ENCODE measurements around the gene TPP2.

The TPP2 gene

DNA sequence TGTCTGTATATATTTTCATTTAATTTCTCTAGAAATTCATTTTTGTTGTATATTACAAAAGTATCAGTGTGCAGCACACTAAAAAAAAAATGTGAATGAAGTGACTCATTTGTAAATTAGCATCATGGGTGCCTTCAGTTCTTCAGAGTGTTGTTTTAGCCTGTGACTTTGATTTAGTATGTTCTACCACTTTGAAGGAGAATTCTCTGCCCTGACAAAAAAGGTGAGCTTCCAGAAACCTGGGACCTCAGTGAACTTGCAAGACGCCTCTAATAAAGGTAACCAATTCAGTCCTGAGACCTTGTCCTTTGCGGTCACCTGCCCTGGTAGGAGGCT lies 95.7 kb downstream of the TPP2 start:
- TF ChIP-seq, protein P1, sequence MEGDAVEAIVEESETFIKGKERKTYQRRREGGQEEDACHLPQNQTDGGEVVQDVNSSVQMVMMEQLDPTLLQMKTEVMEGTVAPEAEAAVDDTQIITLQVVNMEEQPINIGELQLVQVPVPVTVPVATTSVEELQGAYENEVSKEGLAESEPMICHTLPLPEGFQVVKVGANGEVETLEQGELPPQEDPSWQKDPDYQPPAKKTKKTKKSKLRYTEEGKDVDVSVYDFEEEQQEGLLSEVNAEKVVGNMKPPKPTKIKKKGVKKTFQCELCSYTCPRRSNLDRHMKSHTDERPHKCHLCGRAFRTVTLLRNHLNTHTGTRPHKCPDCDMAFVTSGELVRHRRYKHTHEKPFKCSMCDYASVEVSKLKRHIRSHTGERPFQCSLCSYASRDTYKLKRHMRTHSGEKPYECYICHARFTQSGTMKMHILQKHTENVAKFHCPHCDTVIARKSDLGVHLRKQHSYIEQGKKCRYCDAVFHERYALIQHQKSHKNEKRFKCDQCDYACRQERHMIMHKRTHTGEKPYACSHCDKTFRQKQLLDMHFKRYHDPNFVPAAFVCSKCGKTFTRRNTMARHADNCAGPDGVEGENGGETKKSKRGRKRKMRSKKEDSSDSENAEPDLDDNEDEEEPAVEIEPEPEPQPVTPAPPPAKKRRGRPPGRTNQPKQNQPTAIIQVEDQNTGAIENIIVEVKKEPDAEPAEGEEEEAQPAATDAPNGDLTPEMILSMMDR (IDR thresholded peaks at IDR 0.05): no peak
- no peak overlapping the region for H3K27ac ChIP-seq
- no peaks in the 10 kb centered on the region for H3K36me3 ChIP-seq
- no peaks in the 10 kb centered on the region for H3K4me1 ChIP-seq (ENCODE audit: control insufficient read depth in 1 of 2, insufficient read depth in 1 of 2, low read depth in 1 of 2, low read length in 1 of 2)
- H3K4me3 ChIP-seq (ENCODE audit: low read depth in 1 of 2, low read length in 1 of 2): no peak overlapping the region
- no peaks in the 10 kb centered on the region for H3K9me3 ChIP-seq
- H3K27me3 ChIP-seq: peaks cover 46% of the 10 kb centered on the region

DNA sequence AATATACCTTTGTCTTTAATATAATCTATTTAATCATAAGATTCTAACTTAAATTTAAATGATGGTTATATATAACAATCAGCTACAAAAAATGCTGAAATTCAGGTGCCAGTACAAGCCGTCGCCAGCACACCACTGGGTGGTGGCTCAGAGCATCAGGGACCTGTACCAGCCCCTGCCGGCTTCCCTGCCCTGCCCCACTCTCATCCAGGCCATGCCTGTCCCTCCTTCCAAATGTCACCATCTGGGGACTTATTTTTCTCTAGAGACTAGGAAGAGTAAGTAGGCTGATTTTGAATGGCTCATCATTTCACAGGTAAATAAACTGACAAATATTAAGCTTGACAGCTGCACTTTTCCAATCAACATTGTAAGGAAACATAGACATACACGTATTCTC lies 96.5 kb downstream of the TPP2 start:
- Histone ChIP-seq H3K27me3 (peaks cover 42% of the 10 kb centered on the region), H3K9me3 (no peaks in the 10 kb centered on the region), H3K4me1 (ENCODE audit: control insufficient read depth in 1 of 2, insufficient read depth in 1 of 2, low read depth in 1 of 2, low read length in 1 of 2) (no peaks in the 10 kb centered on the region), H3K4me3 (ENCODE audit: low read depth in 1 of 2, low read length in 1 of 2) (no peak overlapping the region), H3K36me3 (no peaks in the 10 kb centered on the region), H3K27ac (no peak overlapping the region)
- TF ChIP-seq, protein P1 (IDR thresholded peaks at IDR 0.05): no peak

DNA sequence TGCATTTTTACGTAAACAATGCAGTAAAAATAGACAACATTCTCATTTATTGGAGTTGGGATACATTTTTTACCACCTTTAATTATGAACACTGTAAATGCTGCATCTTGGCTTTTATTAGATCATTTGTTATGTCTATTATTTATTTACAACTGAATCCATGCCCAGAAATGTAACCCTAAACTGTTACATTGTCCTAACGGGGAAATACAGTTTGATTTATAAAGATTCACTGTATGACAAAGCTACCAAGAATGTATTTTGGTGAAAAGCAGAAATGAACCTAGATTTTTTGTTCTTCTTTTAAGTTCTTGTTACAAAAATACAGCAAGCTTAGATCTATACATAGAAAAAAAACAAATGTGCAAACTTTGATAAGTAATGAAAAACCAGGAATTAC lies 97.0 kb downstream of the TPP2 start:
- Histone ChIP-seq H3K4me3 (ENCODE audit: low read depth in 1 of 2, low read length in 1 of 2) (no peak overlapping the region), H3K36me3 (no peaks in the 10 kb centered on the region), H3K4me1 (ENCODE audit: control insufficient read depth in 1 of 2, insufficient read depth in 1 of 2, low read depth in 1 of 2, low read length in 1 of 2) (no peaks in the 10 kb centered on the region), H3K27me3 (peaks cover 37% of the 10 kb centered on the region), H3K9me3 (no peaks in the 10 kb centered on the region), H3K27ac (no peak overlapping the region)
- TF ChIP-seq, protein P1 (IDR thresholded peaks at IDR 0.05): no peak

DNA sequence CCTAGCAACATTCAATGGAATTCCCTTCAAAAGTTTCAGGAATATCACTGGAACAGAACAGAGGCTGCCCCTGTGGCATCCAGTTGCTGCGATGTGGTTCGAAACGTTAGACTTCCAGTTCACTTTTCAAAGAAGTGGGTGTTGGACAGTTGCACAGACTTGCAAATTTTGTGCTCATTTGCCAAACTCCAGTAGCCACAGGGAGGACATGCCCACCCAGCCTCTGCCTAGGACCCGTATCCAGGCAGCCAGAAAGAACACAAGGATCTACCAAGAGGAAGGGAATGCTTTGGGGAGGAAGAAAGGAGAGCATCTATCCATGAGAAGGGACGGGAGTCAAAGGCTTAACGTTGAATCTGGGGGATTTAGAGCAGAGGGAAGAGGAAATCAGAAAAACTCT lies 98.2 kb downstream of the TPP2 start, which contains the start of gene METTL21C:
Gene METTL21C (minus strand): TSS at position 108 of the 400 bp plus-strand sequence. CDS start 546 bp downstream, outside the sequence.
- Histone ChIP-seq H3K36me3 (no peaks in the 10 kb centered on the region), H3K27ac (no peak within 1 kb of the TSS), H3K4me3 (ENCODE audit: low read depth in 1 of 2, low read length in 1 of 2) (no peak within 1 kb of the TSS), H3K4me1 (ENCODE audit: control insufficient read depth in 1 of 2, insufficient read depth in 1 of 2, low read depth in 1 of 2, low read length in 1 of 2) (no peaks in the 10 kb centered on the region), H3K9me3 (no peaks in the 10 kb centered on the region), H3K27me3 (peaks cover 26% of the 10 kb centered on the region)
- TF ChIP-seq, protein P1 (IDR thresholded peaks at IDR 0.05): no peak

DNA sequence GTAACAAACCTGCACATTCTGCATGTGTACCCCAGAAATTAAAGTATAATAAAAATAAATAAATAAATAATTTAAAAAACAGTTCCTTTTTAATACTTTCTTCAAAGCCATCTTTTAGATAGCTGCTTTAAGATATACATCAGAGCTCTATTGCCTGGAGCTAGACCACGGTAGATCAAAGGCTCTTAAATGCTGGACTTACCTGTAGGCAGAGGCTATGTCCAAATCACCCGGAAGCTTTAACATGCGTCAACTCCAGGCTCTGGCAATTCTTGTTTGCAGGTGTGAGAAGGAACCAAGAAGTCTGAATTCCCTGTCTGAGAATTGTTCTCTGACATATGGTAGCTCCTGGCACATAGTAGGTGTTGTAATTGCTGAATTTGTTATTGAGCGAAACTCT lies 99.7 kb downstream of the TPP2 start:
- Histone ChIP-seq H3K4me1 (ENCODE audit: control insufficient read depth in 1 of 2, insufficient read depth in 1 of 2, low read depth in 1 of 2, low read length in 1 of 2) (no peaks in the 10 kb centered on the region), H3K27ac (no peak overlapping the region), H3K4me3 (ENCODE audit: low read depth in 1 of 2, low read length in 1 of 2) (no peak overlapping the region), H3K36me3 (no peaks in the 10 kb centered on the region), H3K9me3 (no peaks in the 10 kb centered on the region), H3K27me3 (peaks cover 21% of the 10 kb centered on the region)
- TF ChIP-seq, protein P1 (IDR thresholded peaks at IDR 0.05): no peak

DNA sequence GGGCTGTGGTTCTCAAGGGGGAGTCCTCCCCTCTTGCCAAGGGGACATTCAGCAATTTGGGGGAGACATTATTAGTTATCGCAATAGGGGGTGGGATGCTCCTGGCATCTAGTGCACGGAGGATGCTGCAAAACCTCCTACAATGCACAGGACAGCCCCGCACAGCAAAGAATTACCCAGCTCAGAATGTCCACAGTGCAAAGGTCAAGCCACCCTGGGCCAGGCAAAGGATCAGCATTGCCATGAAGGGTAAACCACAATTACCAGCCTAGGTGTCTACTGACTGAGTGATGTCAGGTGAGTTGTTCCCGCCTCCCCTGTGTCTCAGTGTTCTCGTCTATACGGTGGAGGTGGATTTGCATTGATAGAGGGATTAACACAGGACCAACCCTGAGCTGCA lies 100.5 kb downstream of the TPP2 start:
- Histone ChIP-seq H3K9me3 (no peaks in the 10 kb centered on the region), H3K4me1 (ENCODE audit: control insufficient read depth in 1 of 2, insufficient read depth in 1 of 2, low read depth in 1 of 2, low read length in 1 of 2) (no peaks in the 10 kb centered on the region), H3K27me3 (peaks cover 14% of the 10 kb centered on the region), H3K27ac (no peak overlapping the region), H3K4me3 (ENCODE audit: low read depth in 1 of 2, low read length in 1 of 2) (no peak overlapping the region), H3K36me3 (no peaks in the 10 kb centered on the region)
- TF ChIP-seq, protein P1 (IDR thresholded peaks at IDR 0.05): no peak
